GM10266 (cell line): Measurements from ENCODE around the gene GRIK4.

Source experiments
- DNase-seq: peaks from one replicate; pipeline ENCODE4 v3.0.0; 2012; ENCODE audit errors: extremely low spot score
- TF ChIP-seq, protein P1 (sequence below): IDR thresholded peaks from 2 replicates; pipeline ENCODE4 v1.5.1; 2012; ENCODE audit warnings: mild to moderate bottlenecking, low read depth; ENCODE audit not compliant: control insufficient read depth, insufficient read depth; ENCODE audit errors: missing control alignments

Gene GRIK4

GRCh38 chr11:120793806-120794479, 282.4 kb downstream of the GRIK4 start:
- TF ChIP-seq, protein P1, sequence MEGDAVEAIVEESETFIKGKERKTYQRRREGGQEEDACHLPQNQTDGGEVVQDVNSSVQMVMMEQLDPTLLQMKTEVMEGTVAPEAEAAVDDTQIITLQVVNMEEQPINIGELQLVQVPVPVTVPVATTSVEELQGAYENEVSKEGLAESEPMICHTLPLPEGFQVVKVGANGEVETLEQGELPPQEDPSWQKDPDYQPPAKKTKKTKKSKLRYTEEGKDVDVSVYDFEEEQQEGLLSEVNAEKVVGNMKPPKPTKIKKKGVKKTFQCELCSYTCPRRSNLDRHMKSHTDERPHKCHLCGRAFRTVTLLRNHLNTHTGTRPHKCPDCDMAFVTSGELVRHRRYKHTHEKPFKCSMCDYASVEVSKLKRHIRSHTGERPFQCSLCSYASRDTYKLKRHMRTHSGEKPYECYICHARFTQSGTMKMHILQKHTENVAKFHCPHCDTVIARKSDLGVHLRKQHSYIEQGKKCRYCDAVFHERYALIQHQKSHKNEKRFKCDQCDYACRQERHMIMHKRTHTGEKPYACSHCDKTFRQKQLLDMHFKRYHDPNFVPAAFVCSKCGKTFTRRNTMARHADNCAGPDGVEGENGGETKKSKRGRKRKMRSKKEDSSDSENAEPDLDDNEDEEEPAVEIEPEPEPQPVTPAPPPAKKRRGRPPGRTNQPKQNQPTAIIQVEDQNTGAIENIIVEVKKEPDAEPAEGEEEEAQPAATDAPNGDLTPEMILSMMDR = no peak
- no peak for DNase-seq

DNA sequence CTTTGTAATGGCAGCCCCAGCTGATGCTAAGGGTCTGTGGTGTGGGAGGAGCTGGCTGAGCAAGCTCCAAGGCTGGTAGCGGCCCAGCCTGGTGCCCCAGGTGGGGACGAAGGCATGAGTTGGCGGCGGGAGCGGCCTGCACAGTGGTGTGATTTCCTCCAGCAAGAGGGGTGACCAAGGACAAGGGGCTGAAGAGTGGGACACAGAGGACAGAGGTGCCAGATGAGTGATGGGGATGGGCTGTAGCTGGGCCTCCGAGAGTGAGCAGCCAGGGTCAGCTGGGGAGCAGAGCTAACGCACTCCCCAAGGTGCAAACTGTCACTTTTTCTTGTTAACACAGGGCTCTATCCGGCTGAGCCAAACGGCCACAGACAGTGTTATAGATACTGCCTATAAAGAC, 283.2 kb downstream of the GRIK4 start:
- DNase-seq = no peak
- TF ChIP-seq, protein P1 = no peak

GRCh38 chr11:120795185-120795584, 283.6 kb downstream of the GRIK4 start:
- TF ChIP-seq, protein P1 = no peak
- DNase-seq = no peak

GRCh38 chr11:120797143-120797542, 285.6 kb downstream of the GRIK4 start:
- TF ChIP-seq, protein P1 = no peak
- no peak for DNase-seq

- no peak for DNase-seq
- TF ChIP-seq, protein P1 = no peak
Observed at GRCh38 chr11:120798854-120799253, 287.3 kb downstream of the GRIK4 start.

GRCh38 chr11:120800206-120800605, 288.7 kb downstream of the GRIK4 start:
- no peak for DNase-seq
- TF ChIP-seq, protein P1 = no peak

GRCh38 chr11:120801801-120802689, 290.5 kb downstream of the GRIK4 start:
- TF ChIP-seq, protein P1 = peak; percentile 86
- peak; percentile 72 for DNase-seq
